HG02885 (cell line): ENCODE results near the gene TRMU.

Experiments
- ATAC-seq: cut with Tn5 transposase; IDR thresholded peaks from one replicate; pipeline ENCODE4 v1.9.1; 2021; ENCODE audit warnings: mild to moderate bottlenecking; ENCODE audit not compliant: unreplicated experiment, poor library complexity

The TRMU gene

DNA sequence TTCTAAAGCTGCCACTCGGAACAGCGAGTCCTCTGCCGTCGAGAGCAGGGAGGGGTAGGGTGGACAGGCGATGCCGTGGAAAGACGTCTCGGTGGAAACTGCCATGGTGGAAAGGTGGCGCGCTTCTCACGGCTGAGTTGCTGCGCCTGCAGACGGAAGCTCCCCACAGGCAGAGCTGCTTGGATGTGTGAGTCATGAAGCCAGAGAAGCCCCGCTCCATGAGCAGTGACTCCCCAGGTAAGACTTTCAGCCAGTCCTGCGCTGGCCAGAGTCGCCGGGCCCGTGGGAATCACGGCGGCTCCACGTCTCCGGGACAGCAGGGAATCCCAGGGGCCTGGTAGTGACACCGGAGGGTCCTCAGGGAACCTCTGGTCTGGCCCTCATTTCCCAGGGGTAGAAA is 4.0 kb upstream of the TRMU start:
- ATAC-seq = no peak

DNA sequence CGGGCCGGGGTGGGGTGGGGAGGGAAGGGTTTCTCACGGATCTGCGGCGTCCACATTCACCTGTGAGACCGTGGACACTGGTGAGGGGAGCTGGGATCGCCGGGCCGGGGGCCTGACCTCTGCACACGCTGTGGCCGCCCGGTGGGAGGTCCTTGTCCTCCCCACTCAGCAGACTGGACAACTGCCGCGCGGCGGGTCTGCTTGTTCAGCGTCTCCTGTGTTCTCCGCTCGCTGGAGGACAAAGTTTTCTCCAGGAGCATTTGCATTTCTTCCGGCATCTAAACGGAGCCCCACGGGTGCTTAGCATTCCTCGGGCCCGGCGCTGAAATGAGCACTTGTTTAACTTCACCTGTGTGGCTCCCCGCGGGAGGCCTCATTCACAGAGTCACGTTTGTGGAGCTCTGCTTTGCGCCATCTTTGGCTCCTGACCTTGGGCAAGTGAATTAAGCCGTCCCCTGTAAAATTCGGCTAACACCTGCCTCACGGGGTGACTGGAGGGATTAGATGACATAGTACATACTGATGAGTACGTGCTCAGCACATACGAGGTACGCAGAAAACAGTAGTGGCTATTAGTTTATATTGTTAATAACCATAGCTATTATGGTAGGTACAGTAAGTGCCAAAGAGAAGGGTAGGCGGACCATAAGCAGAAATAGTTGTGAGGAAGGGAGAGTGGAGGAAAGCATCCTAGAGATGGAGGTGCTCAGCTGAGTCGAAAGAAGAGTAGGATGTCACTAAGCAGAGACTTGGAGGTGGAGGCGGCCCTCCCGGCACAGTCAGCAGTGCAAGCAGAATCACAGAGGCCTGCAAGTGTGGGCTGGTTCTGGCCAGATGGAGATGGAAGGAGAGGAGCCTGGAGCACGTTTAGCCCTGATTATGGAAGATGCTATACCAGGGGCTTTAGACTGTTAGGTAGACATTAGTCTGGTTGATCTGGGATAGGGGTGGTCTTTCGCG is 885 bp downstream of the TRMU start:
- peak; percentile 15 for ATAC-seq

DNA sequence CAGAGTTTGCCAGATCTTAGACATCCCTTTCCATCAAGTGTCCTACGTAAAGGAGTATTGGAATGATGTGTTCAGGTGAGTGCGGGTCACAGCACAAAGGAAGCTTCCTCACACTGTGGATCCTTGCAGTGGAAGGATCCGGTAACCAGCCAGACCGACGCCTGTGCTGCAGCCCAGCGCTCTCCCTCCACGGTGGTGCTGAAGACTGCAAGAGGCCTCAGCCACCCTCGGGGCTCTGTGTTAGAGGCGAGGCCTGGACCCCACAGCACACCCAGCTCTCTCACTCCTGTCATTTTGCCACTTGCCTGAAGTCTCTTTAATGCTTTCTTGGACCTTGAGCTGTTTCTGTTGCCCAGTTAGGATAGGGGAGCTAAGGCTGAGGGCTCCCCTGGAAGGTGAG is 2.4 kb downstream of the TRMU start:
- ATAC-seq = no peak

DNA sequence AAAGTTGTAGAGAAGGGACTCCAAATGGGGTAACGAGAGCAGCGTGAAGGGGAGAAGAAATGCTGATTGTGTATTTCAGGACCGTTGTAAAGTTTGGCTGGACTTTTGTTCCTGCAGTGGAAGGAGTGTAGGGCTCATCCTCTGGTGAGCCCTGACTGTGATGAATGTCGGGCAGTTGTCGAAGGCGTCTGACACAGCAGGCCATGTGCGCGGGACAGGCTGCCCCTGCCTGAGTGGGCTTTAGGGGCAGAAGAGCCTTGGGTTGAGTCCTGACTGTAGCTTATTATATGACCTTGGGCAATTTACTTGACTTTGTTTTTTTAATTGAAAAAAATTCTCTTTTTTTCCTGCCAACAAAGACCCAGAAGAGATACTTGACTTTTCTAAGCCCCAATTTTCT is 3.1 kb downstream of the TRMU start:
- ATAC-seq = no peak

DNA sequence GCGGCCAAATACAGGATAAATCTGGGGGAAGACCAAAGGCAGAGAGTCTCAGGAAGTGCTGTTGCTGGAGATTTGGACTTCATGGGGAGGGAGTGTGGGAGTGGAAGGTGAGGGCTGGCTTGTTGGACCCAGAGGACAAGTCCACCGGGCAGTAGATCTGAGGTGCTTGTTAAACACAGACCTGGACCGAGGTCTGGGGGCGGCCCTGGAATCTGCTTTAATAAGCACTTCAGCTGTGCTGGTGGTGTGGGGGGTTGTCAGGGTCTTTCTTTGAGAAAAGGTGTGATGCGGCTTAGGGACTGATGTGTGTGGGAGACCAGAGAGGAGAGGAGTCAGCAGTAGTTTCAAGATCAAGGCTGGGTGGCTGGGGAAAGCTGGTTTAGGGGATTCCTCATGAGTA is 4.4 kb downstream of the TRMU start:
- ATAC-seq = no peak

DNA sequence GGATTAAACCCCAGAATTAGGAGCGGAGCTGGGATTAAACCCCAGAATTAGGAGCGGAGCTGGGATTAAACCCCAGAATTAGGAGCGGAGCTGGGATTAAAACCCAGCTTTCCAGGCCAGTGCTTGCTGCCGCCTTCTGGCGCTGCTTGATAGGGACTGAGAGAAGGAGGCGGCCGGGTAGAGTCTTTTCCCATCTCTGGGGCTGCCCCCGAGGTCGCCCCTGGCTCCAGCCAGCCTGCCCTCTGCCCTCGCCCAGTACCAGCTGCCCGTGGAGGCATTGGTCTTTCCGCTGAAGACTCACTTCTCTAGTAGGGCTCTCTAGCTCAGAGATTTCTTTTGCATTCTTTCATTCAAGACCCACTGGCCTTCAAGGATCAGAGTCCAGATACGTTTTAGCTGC is 5.2 kb downstream of the TRMU start:
- no peak for ATAC-seq

DNA sequence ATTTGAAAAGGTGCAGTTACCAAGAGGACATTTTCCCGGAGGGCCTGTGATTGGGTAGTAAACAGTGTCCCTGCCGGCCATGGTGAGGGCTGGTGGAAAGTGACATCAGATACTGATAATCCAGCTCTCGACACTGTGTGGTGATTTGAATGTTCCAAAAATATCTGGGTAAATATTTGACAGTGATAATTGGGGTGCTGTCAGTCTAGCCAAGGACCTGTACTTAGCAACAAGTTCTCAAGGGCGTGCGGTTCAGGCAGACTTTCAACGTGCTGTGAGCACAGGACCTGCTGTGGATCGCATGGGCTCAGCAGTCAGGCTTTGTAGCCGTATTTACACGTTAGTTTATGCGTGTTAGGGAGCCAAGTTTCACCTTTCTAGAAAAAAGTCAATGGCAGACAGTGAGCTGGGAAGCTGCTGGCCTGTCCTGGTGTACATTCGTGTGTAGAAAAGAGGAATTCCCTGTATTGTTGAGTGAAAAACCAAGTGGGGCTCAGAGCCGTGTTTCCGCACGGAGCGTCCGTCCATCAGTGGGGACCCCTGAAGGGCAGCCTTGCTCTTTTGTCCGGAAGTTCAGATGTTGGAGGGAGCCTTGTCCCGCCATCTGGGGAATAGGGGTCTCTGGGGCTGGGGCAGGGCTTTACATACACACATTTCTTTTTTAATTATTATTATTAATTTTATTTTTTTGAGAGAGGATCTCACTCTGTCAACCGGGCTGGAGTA is 11.3 kb downstream of the TRMU start:
- ATAC-seq = no peak

DNA sequence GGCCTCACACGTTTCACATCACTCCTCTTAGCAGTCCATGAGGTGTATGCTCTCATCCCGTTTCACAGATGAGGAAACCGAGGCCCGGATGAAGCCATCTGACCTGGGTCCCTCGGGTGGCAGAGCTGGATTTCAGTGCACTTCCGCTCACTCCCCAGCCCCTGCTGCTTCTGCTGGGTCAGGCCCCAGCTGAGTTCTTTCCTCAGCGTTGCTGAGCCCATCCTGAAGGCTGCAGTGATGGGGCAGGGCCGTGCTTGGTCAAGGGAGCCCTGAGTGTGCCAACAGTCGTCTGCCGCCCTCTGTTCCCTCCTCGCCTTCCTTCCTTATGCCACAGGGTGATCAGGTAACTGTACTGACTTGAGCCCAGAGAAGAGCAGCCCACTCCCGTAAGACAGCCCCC is 12.1 kb downstream of the TRMU start:
- no peak for ATAC-seq

DNA sequence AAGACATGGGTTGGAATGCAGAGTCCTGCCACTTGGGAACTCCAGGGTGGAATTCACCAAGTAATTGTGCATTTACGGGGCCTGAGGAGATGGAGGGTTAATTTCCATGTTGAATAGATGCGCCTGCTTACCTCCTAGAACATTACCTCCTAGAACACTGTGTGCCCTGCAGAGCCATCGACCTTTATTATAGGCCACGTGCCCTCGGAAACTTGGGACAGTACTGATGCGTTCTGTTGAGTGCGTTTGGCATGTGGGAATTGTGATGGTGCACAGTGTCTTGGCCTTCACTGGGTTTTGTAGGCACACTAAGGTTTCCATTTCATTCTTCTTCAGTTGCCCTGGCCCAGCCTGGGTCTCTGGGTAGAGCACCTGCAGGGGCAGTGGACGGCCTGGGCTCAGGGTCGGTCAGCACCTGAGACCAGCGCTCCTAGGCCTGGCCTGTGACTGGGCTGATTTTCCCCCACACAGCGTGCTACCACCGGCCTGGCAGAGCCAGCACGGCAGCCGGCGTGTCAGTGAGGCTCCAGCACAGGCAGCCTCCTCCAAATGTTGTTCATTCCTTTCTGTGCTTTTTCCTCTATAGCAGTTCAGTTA is 12.7 kb downstream of the TRMU start:
- ATAC-seq = no peak

DNA sequence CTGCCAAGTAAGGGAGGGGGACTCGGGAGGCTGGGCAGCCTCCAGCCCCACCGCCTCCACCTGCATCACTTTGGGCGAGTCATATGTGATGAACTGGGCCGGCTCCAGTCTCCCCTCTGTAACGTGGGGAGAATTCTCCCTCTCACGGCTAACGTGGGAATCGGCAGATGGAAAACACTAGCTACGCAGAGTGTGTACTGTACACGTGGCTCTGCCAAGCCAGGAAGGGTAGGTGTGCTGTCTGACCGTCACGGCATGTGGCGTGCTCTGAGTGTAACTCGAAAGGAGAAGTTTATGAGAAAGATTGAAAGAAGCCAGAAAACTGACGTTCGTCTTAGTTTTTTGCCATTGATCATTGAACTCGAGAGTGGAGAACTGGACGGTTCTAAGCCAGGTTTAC is 13.7 kb downstream of the TRMU start:
- no peak for ATAC-seq

DNA sequence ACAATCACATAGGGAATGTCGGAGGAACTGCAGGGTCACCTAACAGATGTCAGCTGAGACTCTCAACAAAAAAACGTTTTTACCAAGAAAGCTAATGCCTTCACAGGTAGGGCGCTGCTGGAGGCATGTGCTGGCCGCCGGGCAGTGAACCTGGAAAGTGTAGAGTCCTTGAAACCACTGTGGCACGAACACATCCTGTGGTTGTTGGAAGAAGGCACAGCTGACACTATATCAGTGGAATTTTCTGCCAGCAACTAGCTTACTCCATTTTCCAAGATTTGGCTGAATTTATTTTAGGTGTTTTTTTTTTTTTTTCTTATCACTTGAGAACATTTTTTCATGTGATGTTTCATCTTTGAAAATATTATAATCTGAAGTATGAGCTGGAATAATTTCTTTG is 14.2 kb downstream of the TRMU start:
- no peak for ATAC-seq

DNA sequence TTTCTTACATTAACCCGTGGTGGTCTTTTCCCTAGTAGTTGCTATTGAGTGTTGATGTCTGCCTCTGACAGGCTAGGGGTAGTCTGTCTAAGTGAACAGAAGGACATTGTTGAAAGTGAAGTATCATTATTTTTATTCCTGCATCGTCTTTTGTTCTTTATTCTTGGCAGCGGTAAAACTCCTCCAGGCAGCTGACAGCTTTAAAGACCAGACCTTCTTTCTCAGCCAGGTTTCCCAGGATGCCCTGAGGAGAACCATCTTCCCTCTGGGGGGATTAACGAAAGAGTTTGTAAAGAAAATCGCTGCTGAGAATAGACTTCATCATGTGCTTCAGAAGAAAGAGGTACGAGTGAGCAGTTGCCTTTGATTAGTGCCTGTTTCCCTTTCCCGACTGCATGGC is 14.6 kb downstream of the TRMU start:
- no peak for ATAC-seq

DNA sequence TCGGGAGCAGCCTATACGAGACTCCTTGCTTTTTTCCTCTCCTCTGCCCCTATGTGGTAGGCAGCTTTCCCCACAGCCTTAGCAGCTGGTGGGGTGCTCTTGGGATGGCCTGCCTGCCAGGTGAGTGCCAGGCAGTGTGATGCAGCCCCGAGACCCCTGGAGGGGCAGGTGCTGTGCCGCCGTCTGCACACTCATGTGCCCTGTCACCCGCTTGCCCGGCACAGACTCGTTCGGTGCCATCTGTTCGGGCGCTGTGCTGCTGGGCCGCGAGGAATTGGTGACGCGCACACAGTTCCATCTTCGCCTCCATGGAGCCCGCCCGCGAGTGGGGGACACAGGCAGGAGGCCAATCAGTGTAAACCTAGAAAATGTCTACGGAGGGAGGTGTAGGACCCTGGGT is 15.1 kb downstream of the TRMU start:
- no peak for ATAC-seq

DNA sequence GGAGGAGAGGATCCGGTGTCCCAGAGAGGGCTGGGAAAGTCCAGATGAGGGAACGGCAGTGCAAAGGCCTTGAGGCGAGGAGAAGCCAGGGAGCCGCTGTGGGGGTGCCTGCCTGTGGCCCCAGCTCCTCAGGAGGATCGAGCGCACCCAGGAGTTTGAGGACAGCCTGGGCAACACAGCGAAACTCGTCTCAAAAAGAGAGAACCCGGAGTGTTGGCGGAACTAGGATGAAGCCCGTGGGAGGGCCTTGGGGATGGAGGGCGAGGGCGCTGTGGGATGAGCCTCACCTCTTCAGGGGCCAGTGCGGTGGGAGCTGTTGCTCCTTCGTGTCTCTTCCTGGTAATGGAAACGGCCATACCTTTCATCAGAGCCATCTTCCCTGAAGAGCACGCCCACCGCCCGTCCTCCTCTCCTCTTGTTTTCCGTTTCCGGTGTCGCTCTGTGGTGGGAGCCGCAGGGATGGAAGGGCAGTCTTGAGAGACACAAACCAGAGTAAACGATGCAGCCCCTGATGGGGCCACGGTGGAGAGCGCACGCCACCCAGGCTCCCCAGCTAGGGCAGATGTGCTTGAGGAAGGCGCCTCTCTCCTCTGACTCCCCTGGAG is 15.7 kb downstream of the TRMU start:
- no peak for ATAC-seq

DNA sequence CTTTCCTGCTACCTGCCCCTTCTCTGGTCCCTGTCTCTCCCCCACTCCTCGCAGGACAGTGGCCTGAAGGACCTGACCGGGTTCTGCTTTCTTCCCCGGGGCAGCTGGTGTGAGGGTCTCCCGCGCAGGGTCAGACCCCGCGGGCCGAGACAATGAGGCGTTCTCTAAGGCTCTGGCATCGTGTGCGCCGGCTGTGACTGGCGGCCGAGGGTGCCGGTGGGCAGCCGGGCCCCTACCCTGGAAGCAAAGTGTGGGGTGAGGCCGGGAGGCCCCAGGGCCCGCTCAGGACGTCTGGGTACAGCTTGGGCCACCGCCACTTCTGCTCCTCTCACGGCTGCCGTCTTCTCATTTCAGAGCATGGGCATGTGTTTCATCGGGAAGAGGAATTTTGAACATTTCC is 16.3 kb downstream of the TRMU start:
- ATAC-seq = no peak

DNA sequence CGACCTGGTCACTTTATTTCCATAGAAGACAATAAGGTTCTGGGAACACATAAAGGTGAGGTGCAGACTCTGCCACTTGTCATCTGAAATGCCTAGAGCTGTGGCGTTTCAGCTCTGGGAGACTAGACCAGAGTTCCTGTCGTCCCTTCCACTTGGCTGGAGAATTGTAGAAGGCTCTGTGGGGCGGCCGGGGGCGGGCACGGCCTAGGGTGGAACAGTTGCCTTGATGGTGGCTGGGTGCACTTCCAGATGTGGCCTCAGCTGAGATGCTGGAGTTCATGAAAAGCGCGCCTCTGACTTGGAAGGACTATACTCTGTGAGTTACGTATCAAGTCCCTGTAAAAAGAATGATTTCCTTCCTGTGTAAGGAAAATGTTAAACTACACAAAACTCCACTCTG is 16.8 kb downstream of the TRMU start:
- no peak for ATAC-seq

DNA sequence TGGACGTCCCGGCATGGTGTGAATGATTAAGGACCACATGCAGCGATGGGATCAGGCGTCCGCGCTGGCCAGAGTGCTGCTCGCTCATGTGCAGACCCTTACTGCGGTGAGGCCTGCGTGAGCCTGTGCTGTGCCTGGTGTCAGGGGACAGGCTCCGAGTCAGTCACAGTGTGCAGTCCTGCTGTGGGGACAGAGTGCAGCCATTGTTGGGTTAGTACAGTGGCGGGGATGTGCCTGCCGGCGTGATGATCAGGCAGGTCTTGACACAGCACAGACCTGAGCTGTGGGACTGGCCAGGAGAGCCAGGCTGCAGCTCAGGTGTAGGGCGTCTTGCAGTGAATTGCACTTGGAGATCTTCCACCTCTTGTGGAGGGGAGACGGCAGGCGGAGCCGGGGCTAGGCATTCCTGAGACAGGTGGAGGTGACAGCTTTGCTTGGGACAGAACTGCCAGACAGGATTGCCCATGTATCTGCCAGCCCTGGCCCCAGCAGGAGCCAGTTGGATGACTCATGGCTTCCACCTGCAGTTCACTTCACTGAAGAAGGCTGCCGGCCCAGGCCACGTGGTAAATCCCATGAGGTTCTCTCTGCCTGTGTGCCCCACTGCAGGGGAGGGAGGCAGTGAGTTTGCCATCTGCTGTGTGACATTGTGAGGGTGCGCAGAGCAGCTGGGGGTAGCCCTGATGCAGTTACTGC is 17.3 kb downstream of the TRMU start:
- ATAC-seq = no peak

DNA sequence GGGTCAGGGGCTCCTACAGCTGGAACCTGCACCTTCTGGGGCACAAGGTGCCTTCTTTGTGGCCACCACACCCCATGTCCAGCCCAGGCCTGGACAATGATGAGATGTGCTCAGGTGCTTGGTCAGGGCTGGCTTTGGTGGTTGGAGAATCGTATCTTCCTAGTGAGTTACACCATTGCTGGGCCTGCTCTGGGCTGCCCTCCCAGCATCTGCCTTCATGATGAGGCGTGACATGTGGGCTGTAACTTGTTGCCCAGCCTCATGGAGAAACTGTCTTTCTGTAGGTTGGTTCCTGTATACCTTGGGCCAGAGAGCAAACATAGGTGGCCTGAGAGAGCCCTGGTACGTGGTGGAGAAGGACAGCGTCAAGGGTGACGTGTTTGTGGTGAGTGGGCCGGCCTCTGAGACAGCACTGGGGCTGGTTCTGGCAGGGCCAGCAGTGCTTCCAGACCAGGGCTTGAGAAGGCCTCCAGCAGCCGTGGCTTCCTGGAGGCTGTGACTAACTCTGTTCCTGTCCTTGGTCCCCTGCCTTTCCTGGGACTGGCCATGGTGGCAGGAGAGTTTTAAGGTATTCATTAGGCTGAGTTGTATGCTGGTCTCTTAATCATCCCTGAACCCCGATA is 18.1 kb downstream of the TRMU start:
- no peak for ATAC-seq

DNA sequence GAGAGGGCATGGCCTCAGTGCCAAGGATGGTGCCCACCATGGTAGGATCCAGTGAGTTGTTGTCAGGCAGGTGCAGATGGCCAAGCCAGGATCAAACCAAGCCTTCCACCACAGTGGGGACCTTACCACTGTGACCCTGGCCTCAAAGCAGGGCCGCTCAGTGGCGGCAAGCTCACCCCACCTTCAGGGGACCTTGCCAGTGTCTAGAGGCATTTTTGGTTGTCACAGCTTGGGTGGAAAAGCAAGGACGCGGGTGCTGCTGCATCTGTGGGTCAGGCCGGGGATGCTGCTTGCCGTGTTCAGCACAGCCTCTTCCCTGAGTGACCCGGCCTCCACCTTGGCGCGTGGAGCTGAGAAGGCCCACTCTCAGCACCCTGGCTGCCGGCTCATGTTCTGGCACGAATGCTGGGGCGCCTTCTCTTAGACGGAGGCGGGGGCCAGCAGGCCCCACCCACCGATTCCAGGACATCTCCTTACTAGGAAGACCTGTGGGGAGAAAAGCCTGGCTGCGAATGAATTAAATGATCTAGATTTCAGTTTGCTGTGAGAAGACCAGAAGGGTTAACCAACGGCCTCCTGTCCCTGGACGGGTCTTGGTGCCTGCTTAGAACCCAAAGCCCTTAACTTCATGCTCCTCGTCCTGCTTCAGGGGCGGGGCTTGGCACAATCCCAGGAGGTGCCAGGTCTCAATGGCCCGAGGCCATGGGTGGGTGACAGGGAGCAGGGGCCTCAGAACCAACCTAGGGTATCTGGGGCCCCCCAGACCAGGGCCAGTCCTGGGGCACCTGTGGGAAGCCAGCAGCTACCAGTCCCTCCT is 18.9 kb downstream of the TRMU start:
- ATAC-seq = no peak
